ENCODE results near the gene OR52K2.
"Not testable (repeated sequence)": the region's sequence is repeated elsewhere in the genome, so short reads cannot be mapped to it uniquely, and the experiment has no call there.

Gene OR52K2

GRCh38 chr11:4448995-4449394 lies at the start of gene OR52K2:
OR52K2 (plus strand) TSS chr11:4449295; CDS start chr11:4449340, 45 bp downstream.
- DNase-seq = no peak

- not testable (repeated sequence) for DNase-seq
Observed at GRCh38 chr11:4406206-4406605, 42.9 kb upstream of the OR52K2 start.

- no peak for DNase-seq
Observed at GRCh38 chr11:4416306-4416705, 32.8 kb upstream of the OR52K2 start.

- DNase-seq = no peak
Observed at GRCh38 chr11:4416816-4417215, 32.3 kb upstream of the OR52K2 start.

- DNase-seq = no peak
Observed at GRCh38 chr11:4418403-4418802, 30.7 kb upstream of the OR52K2 start.

- no peak for DNase-seq
Observed at GRCh38 chr11:4430051-4430450, 19.0 kb upstream of the OR52K2 start.

- DNase-seq = no peak
Observed at GRCh38 chr11:4433856-4434255, 15.2 kb upstream of the OR52K2 start.

GRCh38 chr11:4436411-4436810 lies 12.7 kb upstream of the OR52K2 start:
- DNase-seq = no peak

GRCh38 chr11:4441515-4441914 lies 7.6 kb upstream of the OR52K2 start:
- no peak for DNase-seq

GRCh38 chr11:4443232-4443891 lies 5.7 kb upstream of the OR52K2 start:
- DNase-seq = no peak

- no peak for DNase-seq
Observed at GRCh38 chr11:4453118-4453517, 4.0 kb downstream of the OR52K2 start.

GRCh38 chr11:4454021-4454420 lies 4.9 kb downstream of the OR52K2 start:
- DNase-seq = no peak

GRCh38 chr11:4455419-4455818 lies 6.3 kb downstream of the OR52K2 start:
- no peak for DNase-seq

- no peak for DNase-seq
Observed at GRCh38 chr11:4459500-4459899, 10.4 kb downstream of the OR52K2 start.

GRCh38 chr11:4460151-4460550 lies 11.1 kb downstream of the OR52K2 start:
- DNase-seq = no peak

GRCh38 chr11:4464216-4465159 lies 15.4 kb downstream of the OR52K2 start:
- DNase-seq = no peak

- no peak for DNase-seq
Observed at GRCh38 chr11:4465407-4465806, 16.3 kb downstream of the OR52K2 start.

GRCh38 chr11:4466131-4466870 lies 17.2 kb downstream of the OR52K2 start:
- no peak for DNase-seq

- no peak for DNase-seq
Observed at GRCh38 chr11:4466871-4467442, 17.9 kb downstream of the OR52K2 start.

GRCh38 chr11:4467811-4468606 lies 18.9 kb downstream of the OR52K2 start:
- no peak for DNase-seq

- DNase-seq = no peak
Observed at GRCh38 chr11:4479644-4480043, 30.5 kb downstream of the OR52K2 start.

- no peak for DNase-seq
Observed at GRCh38 chr11:4480577-4481239, 31.6 kb downstream of the OR52K2 start.
